ENCODE results near the gene YES1. TPM values are rescaled to one million over a fixed set of nuclear protein-coding genes. Genes with fewer than 3 reads are reported as not detected.

YES1 gene
- total and polyA plus RNA-seq, 2 of the 13 experiments (the other 11 are each of a cell fraction or from before 2014, with no cell fraction given) = 17.2 to 70.8 TPM

- TF ChIP-seq NFAT5 (CRISPR knock-in tag; IDR thresholded peaks at IDR 0.05) = no peak
- TF ChIP-seq ZNF350 (CRISPR knock-in tag; IDR thresholded peaks at IDR 0.05; ENCODE audit: borderline replicate concordance, low read depth) = peak; percentile 71; the same call in 1 of the 2 replicates
- 0 out of 2 replicates have a peak, but pooled peaks have one; percentile 1 for TF ChIP-seq SMC3 (IDR thresholded peaks at IDR 0.05; ENCODE audit: low read length)
- no peak for TF ChIP-seq PLSCR1 (CRISPR knock-in tag; IDR thresholded peaks at IDR 0.05; ENCODE audit: borderline replicate concordance)
- TF ChIP-seq CBX1 (IDR thresholded peaks at IDR 0.05; ENCODE audit: low read depth) = peak; percentile 87
- no peak for TF ChIP-seq RAD21 (CRISPR knock-in tag; IDR thresholded peaks at IDR 0.05)
- no peak for TF ChIP-seq DZIP1 (CRISPR knock-in tag; IDR thresholded peaks at IDR 0.05)
- no peak for TF ChIP-seq ZNF850 (CRISPR knock-in tag; conservative IDR thresholded peaks at IDR 0.05)
- TF ChIP-seq KDM1A (CRISPR knock-in tag; IDR thresholded peaks at IDR 0.05) = peak; percentile 31; the same call in 1 of the 2 replicates
- TF ChIP-seq THAP7 (CRISPR knock-in tag; IDR thresholded peaks at IDR 0.05) = no peak
- TF ChIP-seq POGK (CRISPR knock-in tag; conservative IDR thresholded peaks at IDR 0.05) = no peak
- 0 out of 2 replicates have a peak, but pooled peaks have one; percentile 76 for TF ChIP-seq DNMT3B (CRISPR knock-in tag; conservative IDR thresholded peaks at IDR 0.05)
- TF ChIP-seq MYPOP (CRISPR knock-in tag; IDR thresholded peaks at IDR 0.05) = peak; percentile 79
- peak; percentile 94 for TF ChIP-seq NFKBIZ (CRISPR knock-in tag; IDR thresholded peaks at IDR 0.05)
- TF ChIP-seq BRCA1 (CRISPR knock-in tag; IDR thresholded peaks at IDR 0.05) = 0 out of 2 replicates have a peak, but pooled peaks have one; percentile 22
These were observed 36.2 kb upstream of the YES1 start (continued) for GRCh38 chr18:848062-848861.

Data from HepG2 (cell line).